Epithelial cell of proximal tubule (primary cell): Measurements from ENCODE around the gene IP6K2. TPM values are rescaled to one million over a fixed set of nuclear protein-coding genes. Genes with fewer than 3 reads are reported as not detected.

Experiments
- DNase-seq: peaks from one replicate; pipeline ENCODE4 v3.0.0-alpha.2; 2011; ENCODE audit warnings: low read depth
- H3K4me3 ChIP-seq: 2 replicates; pipeline ENCODE4 v1.5.1; 2011; ENCODE audit warnings: low read depth, mild to moderate bottlenecking, low read length
- CTCF ChIP-seq: conservative IDR thresholded peaks from 2 replicates; pipeline ENCODE4 v1.5.1; 2012; ENCODE audit warnings: low read depth, mild to moderate bottlenecking, low read length
- total RNA-seq: library from RNA; depleted of rRNA; stranded (reverse); fragments of >200 nt; gene quantifications from 2 replicates; pipeline ENCODE4 v1.2.3, GENCODE V29; 2015

IP6K2 gene
- total RNA-seq, 1 donor from 2014 or later, result 87.9 TPM

GRCh38 chr3:48678566-48679380 lies 38.2 kb downstream of the IP6K2 start:
- H3K4me3 ChIP-seq, result no peak overlapping the region
- no peak for TF ChIP-seq CTCF
- DNase-seq, result no peak

- TF ChIP-seq CTCF, result no peak
- H3K4me3 ChIP-seq, result no peak overlapping the region
- DNase-seq, result no peak
Observed at GRCh38 chr3:48678056-48678455, 39.0 kb downstream of the IP6K2 start.

GRCh38 chr3:48674505-48674904 lies 42.5 kb downstream of the IP6K2 start:
- no peak overlapping the region for H3K4me3 ChIP-seq
- no peak for DNase-seq
- TF ChIP-seq CTCF, result no peak

- no peak for DNase-seq
- no peak for TF ChIP-seq CTCF
Observed at GRCh38 chr3:48672522-48672921, 44.5 kb downstream of the IP6K2 start.

GRCh38 chr3:48664929-48665328 lies 52.1 kb downstream of the IP6K2 start:
- DNase-seq, result no peak
- no peak overlapping the region for H3K4me3 ChIP-seq
- no peak for TF ChIP-seq CTCF

More at GRCh38 chr3:48672522-48672921, 44.5 kb downstream of the IP6K2 start:
- H3K4me3 ChIP-seq, result no peak overlapping the region

- TF ChIP-seq CTCF, result no peak
- H3K4me3 ChIP-seq, result peak overlapping the region; percentile 76
- no peak for DNase-seq
Observed at GRCh38 chr3:48664313-48664644, 52.7 kb downstream of the IP6K2 start.
